Erythroblast (primary cell): ENCODE results near the gene MOGAT2.

ENCODE experiments used
- GATA1 ChIP-seq: IDR thresholded peaks from 2 replicates; pipeline ENCODE4 v1.6.1; 2011; ENCODE audit warnings: low read depth, mild to moderate bottlenecking, control low read depth, low read length, moderate library complexity
- POLR2A ChIP-seq: IDR thresholded peaks from 2 replicates; pipeline ENCODE4 v1.6.1; 2011; ENCODE audit warnings: mild to moderate bottlenecking, low read length

DNA sequence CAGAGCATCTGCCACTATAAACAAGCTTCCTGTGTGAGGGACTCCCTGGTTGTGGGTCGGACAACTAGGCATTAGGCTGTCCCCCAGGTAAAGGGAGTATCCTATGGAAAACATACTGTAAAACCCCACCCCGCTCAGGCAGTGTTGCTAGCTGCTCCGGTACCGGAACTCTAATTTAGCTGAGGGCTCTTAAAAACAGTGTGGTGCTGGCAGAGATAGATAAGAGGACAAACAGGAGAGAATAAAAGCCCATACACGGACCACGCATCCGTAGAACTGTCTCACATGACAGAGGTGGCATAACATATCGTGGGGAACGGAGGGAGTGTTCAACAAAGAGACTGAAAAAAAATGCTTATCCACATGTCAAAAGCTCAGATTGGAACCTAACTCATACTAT, 3.4 kb upstream of the MOGAT2 start:
- no peak for TF ChIP-seq POLR2A
- no peak for TF ChIP-seq GATA1
